ENCODE results near the gene DPP10. TPM values are rescaled to one million over a fixed set of nuclear protein-coding genes. Genes with fewer than 3 reads are reported as not detected.

The DPP10 gene
- total RNA-seq, 2 experiments from 2014 or later, result not detected

DNA sequence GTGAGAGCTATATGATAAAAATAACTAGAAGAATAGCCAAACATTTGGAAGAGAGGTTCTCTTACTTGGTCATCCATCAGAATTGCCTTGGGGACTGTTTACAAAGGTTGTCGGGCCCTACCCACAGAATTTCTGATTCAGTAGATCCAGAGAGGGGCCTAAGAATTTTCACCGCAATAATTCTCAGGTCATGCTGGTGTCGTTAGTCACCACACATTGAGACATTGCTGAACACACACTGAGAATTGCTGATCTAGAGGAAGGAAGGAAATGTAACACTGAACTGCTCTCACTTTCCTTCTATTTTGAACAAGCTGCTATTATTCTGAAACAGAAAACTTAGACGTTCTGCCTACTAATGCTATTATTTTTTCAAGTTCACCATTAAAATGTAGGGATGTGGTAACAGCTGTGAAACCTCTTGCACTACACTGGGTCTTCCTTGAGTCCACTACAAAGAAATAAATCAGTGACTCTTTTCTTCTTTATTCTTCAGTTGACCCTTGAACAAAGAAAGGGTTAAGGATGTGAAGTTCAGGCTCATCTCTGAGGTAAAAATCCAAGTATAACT, 491.3 kb downstream of the DPP10 start:
- H3K4me3 Mint-ChIP-seq, result no peak overlapping the region
- no peaks in the 10 kb centered on the region for H3K27me3 Mint-ChIP-seq
- no peak overlapping the region for H3K27ac Mint-ChIP-seq
- POLR2A ChIA-PET, result no interaction called here
- CTCF ChIA-PET, result no interaction called here
- TF ChIP-seq, protein P1, sequence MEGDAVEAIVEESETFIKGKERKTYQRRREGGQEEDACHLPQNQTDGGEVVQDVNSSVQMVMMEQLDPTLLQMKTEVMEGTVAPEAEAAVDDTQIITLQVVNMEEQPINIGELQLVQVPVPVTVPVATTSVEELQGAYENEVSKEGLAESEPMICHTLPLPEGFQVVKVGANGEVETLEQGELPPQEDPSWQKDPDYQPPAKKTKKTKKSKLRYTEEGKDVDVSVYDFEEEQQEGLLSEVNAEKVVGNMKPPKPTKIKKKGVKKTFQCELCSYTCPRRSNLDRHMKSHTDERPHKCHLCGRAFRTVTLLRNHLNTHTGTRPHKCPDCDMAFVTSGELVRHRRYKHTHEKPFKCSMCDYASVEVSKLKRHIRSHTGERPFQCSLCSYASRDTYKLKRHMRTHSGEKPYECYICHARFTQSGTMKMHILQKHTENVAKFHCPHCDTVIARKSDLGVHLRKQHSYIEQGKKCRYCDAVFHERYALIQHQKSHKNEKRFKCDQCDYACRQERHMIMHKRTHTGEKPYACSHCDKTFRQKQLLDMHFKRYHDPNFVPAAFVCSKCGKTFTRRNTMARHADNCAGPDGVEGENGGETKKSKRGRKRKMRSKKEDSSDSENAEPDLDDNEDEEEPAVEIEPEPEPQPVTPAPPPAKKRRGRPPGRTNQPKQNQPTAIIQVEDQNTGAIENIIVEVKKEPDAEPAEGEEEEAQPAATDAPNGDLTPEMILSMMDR (IDR thresholded peaks at IDR 0.05), result no peak
- intact Hi-C loops (cut with micrococcal nuclease), result no loop called here
- H3K4me1 Mint-ChIP-seq (ENCODE audit: low read depth), result no peaks in the 10 kb centered on the region
- H3K9me3 Mint-ChIP-seq, result peaks cover 12% of the 10 kb centered on the region
- DNase-seq (no peak), ATAC-seq (no peak)
- H3K36me3 Mint-ChIP-seq (ENCODE audit: low read depth), result no peaks in the 10 kb centered on the region

DNA sequence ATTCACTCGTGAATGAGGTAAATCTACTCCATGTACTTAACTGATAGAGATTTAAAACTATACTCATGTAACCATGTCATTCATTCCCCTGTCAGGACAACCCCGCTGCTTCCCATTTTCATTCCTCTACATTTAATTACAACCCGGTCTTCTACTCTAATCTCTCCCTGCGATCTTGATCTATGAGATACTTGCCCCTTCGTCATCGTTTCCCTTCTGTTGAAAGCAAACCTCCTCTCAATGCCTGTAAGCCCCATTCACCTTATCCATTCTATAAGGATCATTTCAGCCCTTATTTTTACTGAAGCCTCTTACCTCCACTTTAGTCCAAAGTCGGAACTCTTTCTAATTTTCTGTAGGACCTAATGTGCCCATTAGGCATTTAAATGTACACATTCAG, 492.6 kb downstream of the DPP10 start:
- TF ChIP-seq, protein P1 (IDR thresholded peaks at IDR 0.05), result no peak
- Mint-ChIP-seq H3K36me3 (ENCODE audit: low read depth) (no peaks in the 10 kb centered on the region), H3K27ac (no peak overlapping the region), H3K27me3 (no peaks in the 10 kb centered on the region), H3K4me3 (no peak overlapping the region), H3K4me1 (ENCODE audit: low read depth) (no peaks in the 10 kb centered on the region), H3K9me3 (peaks cover 8% of the 10 kb centered on the region)
- ChIA-PET POLR2A (no interaction called here), CTCF (no interaction called here)
- ATAC-seq (no peak), DNase-seq (no peak)
- intact Hi-C loops (cut with micrococcal nuclease), result no loop called here

DNA sequence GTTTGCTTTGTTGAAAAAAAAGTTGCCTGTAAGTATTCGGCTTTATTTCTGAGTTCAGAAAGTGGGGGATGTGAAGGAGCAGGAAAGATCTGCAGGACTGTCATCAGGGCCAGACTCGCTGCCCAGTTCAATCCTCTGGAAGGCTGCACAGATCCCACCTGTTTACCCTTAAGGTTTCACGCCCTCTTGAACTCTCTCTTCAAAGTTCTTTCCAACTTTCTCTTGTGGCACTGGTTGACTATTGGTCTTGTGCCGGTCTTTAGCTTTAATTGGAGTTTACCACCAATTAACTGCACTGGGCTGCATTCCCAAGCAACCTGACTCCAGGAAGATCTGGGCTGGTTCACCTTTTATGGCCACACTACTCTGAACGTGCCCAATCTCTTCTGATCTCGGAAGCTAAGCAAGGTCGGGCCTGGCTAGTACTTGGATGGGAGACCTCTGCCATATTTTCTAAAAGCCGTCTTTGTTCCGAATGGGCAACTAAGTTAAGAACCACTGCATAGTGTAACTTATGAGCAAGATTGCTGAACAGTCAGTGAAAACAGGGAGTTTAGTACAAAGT, 495.0 kb downstream of the DPP10 start:
- CTCF ChIA-PET, result no interaction called here
- DNase-seq, result no peak
- intact Hi-C loops (cut with micrococcal nuclease), result no loop called here
- H3K27ac Mint-ChIP-seq, result no peak overlapping the region
- ATAC-seq, result no peak
- no peaks in the 10 kb centered on the region for H3K4me1 Mint-ChIP-seq (ENCODE audit: low read depth)
- peaks cover 10% of the 10 kb centered on the region for H3K9me3 Mint-ChIP-seq
- POLR2A ChIA-PET, result no interaction called here
- H3K27me3 Mint-ChIP-seq, result no peaks in the 10 kb centered on the region
- H3K36me3 Mint-ChIP-seq (ENCODE audit: low read depth), result no peaks in the 10 kb centered on the region
- no peak overlapping the region for H3K4me3 Mint-ChIP-seq
- TF ChIP-seq, protein P1 (IDR thresholded peaks at IDR 0.05), result no peak

DNA sequence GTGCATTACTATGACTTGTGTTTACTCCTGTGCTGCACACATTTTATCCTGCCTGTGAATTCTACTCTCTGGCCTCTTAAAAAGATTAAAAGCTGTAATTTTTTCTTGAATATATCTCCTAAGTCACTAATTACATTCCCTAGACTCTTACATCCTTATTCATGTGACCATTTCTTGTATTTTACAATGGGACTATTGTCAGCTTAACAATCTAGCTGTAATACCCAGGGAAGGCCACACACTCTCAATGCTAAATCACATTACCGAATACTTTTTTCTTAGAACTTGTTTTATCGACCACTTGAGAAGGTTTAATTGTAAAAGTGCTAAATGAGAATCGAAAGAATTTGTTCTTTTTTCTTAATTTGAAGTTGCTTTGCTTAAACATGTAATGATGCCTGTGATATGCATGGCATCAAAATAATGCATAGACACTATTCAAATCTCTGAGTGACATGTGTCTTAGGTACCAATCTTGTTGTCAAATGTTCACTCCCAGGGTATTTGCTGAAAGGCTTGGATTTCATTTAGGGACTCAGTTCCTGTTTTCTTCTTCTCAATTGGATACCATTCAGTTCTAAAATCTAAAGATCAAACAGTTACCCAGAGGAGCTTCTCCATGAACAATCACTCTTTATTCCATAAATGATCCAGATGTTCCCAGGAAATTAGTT, 498.5 kb downstream of the DPP10 start:
- H3K9me3 Mint-ChIP-seq, result peaks cover 4% of the 10 kb centered on the region
- DNase-seq, result no peak
- CTCF ChIA-PET, result no interaction called here
- H3K36me3 Mint-ChIP-seq (ENCODE audit: low read depth), result no peaks in the 10 kb centered on the region
- H3K27ac Mint-ChIP-seq, result no peak overlapping the region
- ATAC-seq, result no peak
- TF ChIP-seq, protein P1 (IDR thresholded peaks at IDR 0.05), result no peak
- H3K27me3 Mint-ChIP-seq, result no peaks in the 10 kb centered on the region
- intact Hi-C loops (cut with micrococcal nuclease), result no loop called here
- H3K4me3 Mint-ChIP-seq, result no peak overlapping the region
- H3K4me1 Mint-ChIP-seq (ENCODE audit: low read depth), result no peaks in the 10 kb centered on the region
- POLR2A ChIA-PET, result no interaction called here

DNA sequence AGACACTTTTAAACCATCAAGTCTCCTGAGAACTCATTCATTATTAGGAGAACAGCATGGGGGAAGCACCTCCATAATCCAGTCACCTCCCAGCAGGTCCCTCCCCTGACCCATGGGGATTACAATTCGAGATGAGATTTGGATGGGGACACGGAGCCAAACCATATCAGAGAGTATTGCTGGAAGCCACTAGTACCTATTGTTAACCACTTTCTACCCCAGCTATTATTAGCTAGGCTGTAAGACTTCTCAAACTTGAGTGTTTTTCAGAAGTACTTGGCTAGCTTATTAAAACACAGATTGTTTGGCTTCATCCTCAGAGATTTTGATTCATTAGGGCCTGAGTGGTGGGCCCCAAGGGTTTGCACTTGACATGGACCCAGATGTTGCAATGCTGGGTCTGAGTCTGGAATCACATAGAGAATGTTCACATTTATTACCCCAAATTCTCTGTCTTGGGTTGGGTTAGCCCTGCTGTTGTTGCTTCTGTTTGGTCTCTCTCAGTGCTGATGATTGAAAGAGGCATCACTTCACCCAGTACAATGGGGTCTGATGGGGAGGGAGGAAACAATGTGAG, 506.9 kb downstream of the DPP10 start:
- POLR2A ChIA-PET, result no interaction called here
- Mint-ChIP-seq H3K4me3 (no peak overlapping the region), H3K36me3 (ENCODE audit: low read depth) (no peaks in the 10 kb centered on the region), H3K4me1 (ENCODE audit: low read depth) (no peaks in the 10 kb centered on the region), H3K9me3 (no peaks in the 10 kb centered on the region), H3K27ac (no peak overlapping the region), H3K27me3 (no peaks in the 10 kb centered on the region)
- TF ChIP-seq, protein P1 (IDR thresholded peaks at IDR 0.05), result no peak
- no peak for ATAC-seq
- no peak for DNase-seq
- CTCF ChIA-PET, result no interaction called here
- intact Hi-C loops (cut with micrococcal nuclease), result no loop called here

All from activated CD8-positive, alpha-beta T cell treated with anti-CD3 and anti-CD28 coated beads for 36 hours (primary cell).